Coronary artery (tissue), 2 donors: ENCODE measurements around the gene SIGLEC1.

Experiments
- DNase-seq: peaks from one replicate; pipeline ENCODE4 v3.0.0-alpha.2; 2017; ENCODE audit warnings: low spot score
- H3K27ac ChIP-seq, 2 donors: fragments of 200-600 bp; sonication (generic); one replicate each; pipeline ENCODE4 v1.5.1; 2016 to 2019
- H3K4me3 ChIP-seq: fragments of 200-600 bp; sonication (generic); 2 replicates; pipeline ENCODE4 v1.5.1; 2016; ENCODE audit warnings: mild to moderate bottlenecking, moderate library complexity
- TF ChIP-seq, protein P1 (sequence below): fragments of 200-600 bp; sonication (generic); IDR thresholded peaks from one replicate; pipeline ENCODE4 v1.5.1; 2019; ENCODE audit warnings: antibody characterized with exemption

Gene SIGLEC1

DNA sequence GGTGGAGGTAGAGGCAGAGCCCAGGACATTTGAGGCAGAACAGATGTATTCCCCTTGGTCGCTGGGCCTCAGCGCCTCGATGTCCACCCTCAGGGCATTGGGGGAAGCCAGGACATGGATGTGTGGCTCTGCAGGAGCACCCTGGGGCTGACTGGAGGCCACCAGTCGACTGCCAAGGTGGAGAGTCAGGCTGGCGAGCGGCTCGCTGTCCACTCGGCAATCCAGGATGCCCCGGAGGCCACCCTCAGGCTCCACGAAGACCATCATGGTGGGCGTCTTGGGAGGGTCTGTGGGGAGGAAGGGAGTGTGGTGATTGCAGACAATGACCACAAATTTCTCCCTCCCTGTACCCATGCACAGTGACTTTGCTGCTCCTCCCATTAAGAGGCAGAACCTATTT is 22.4 kb downstream of the SIGLEC1 start:
- DNase-seq: no peak
- no peak overlapping the region for H3K27ac ChIP-seq
- no peak overlapping the region for H3K4me3 ChIP-seq
- TF ChIP-seq, protein P1, sequence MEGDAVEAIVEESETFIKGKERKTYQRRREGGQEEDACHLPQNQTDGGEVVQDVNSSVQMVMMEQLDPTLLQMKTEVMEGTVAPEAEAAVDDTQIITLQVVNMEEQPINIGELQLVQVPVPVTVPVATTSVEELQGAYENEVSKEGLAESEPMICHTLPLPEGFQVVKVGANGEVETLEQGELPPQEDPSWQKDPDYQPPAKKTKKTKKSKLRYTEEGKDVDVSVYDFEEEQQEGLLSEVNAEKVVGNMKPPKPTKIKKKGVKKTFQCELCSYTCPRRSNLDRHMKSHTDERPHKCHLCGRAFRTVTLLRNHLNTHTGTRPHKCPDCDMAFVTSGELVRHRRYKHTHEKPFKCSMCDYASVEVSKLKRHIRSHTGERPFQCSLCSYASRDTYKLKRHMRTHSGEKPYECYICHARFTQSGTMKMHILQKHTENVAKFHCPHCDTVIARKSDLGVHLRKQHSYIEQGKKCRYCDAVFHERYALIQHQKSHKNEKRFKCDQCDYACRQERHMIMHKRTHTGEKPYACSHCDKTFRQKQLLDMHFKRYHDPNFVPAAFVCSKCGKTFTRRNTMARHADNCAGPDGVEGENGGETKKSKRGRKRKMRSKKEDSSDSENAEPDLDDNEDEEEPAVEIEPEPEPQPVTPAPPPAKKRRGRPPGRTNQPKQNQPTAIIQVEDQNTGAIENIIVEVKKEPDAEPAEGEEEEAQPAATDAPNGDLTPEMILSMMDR: no peak

DNA sequence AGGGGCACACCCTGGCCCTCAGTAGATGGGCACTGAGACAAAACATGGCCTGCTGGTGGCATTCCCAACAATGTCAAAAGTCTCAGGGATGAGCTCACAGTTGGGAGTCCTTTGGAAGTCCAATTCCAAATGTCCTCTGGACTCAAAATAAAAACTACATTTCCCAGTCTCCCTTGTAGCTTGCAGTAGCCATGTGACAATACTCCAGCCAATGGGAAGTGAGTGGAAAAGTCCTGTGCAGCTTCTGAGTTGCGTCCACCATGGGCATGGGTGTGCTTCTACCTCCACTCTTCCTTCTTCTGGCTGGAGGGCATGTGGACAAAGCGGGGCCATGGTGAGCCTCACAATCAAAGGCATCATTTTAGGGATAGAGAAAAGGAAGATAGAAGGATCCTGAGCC is 24.7 kb downstream of the SIGLEC1 start:
- TF ChIP-seq, protein P1: no peak
- Histone ChIP-seq H3K4me3 (no peak overlapping the region), H3K27ac (peak overlapping the region; percentile 75 to 80)
- no peak for DNase-seq

DNA sequence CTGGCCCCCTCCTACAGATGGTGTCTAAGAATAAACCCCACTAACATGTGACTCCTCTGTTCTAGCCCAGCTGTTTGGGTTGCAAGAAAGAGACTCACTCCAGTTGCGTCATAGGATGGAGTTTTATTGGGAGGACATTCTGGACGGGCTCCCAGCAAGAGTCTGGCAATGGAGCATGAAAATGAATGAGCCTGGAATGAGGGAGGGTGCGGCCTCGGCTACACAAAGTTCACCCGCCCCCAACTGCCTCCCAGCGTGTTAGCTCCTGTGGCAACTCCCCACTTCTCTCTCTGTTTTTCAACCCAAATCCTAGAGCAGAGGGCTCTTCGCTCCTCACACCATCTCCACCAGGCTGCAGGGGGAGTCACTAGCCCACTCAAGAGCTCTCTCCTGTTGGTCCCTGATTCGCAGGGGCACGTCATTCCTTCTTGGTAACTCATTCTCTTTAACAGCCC is 25.5 kb downstream of the SIGLEC1 start:
- peak overlapping the region; percentile 75 to 80 for H3K27ac ChIP-seq
- DNase-seq: peak; percentile 91
- TF ChIP-seq, protein P1: no peak
- peak overlapping the region; percentile 8 for H3K4me3 ChIP-seq

DNA sequence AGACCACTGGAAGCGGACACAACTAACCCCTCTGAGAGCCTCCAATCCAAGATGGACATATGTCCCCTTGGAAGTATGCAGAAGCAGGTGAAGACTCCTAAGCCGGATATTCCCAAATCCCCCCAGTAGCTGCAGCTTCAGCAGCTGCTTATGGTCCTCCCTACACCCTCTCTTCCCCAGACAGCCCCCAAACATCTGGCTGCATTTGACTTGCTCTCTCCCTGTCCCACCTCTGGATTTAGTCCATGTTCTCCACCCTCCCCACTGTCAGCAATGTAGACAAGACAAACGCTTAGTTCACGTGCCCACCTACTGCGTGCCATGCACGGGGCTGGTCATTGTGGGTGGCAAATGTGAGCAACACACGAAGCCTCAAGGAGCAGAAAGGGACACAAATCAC is 26.0 kb downstream of the SIGLEC1 start:
- peak overlapping the region; percentile 75 to 80 for H3K27ac ChIP-seq

DNA sequence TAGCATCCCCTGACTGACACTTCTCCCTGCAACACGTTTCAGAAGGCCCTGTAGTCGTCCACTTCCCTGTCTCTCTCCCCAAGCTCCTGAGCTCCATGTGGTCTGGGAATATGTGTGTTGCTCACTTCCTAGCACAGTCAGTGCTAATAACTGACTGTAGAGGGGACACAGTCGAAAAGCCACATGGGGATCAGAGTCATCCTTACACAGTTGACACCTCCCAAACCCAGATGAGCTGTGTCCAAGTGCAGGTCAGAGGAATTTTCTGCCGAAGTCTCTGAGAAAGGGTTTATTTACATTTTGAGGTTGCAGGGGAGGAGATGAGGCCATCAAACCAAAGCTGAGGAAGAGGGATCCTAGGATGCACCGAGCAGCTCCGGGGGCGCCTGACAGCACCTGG is 27.1 kb downstream of the SIGLEC1 start:
- H3K27ac ChIP-seq: no peak overlapping the region
- TF ChIP-seq, protein P1: no peak
- DNase-seq: no peak
- H3K4me3 ChIP-seq: no peak overlapping the region

More for the DNA sequence above, 26.0 kb downstream of the SIGLEC1 start:
- DNase-seq: no peak
- H3K4me3 ChIP-seq: no peak overlapping the region
- TF ChIP-seq, protein P1: no peak

DNA sequence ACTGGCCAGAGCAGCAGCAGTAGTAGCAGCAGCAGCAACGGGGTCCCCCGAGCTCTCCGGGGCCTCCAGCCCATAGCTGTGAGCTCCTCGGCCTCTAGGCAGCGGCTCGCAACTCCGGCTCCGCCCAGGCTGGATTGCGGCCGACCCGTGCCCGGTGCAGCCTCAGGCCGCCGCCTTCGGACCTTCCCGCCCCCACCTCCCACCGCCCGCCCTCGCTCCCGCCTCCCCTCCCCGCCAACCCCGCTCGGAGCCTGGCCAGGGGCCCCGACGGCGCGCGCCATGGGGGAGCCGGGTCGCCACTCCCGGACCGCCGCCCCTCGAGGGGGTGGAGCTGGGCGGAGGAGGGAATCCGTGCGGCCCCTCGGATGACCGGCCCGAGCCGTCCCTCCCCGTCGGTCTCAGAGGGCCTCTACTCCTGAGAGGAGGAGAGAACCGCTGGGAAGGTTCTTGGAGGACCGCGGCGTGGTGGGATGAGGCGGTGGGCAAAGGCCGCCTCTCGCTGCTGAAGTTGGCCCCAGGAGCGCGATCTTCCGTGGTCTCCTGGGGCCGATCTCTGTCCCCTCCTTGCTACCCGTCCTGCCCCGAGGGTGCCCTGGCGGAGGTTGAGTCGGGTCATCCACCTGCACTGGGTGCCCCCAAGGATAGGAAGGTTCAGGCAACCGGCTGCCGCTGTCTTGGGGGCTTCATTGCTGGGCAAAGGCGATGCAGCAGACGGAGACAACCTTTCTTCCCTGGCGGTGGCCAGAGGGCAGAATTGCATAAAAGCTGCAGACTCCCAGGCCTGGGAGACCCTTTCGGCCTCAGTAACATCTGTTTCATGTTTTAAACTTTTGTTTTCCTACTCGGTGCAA is 30.2 kb downstream of the SIGLEC1 start, which contains the start of gene ADAM33:
ADAM33 (minus strand) TSS at position 80 of the 851 bp plus-strand sequence; CDS start at position 74, 6 bp downstream.
- peak within 1 kb of the TSS; percentile 76 for H3K4me3 ChIP-seq

More for the DNA sequence above, 30.2 kb downstream of the SIGLEC1 start, which contains the start of gene ADAM33:
- TF ChIP-seq, protein P1: no peak
- DNase-seq: no peak
- peak within 1 kb of the TSS; percentile 65 to 94 for H3K27ac ChIP-seq
